DOHH2 (cell line): ENCODE measurements around the gene KCNV2.

ENCODE experiments used
- EZH2phosphoT487 ChIP-seq: fragments of 200-600 bp; sonication (generic); IDR thresholded peaks from 2 replicates; pipeline ENCODE4 v1.6.1; 2017; ENCODE audit warnings: borderline replicate concordance, mild to moderate bottlenecking, antibody characterized with exemption, low read length, moderate library complexity, mixed read lengths
- TF ChIP-seq, protein P1 (sequence below): fragments of 200-600 bp; sonication (generic); IDR thresholded peaks from one replicate; pipeline ENCODE4 v1.5.1; 2014; ENCODE audit warnings: antibody characterized with exemption, mild to moderate bottlenecking, low read depth, low read length; ENCODE audit not compliant: poor library complexity, severe bottlenecking

GRCh38 chr9:2725126-2725525 is 7.8 kb downstream of the KCNV2 start:
- TF ChIP-seq, protein P1, sequence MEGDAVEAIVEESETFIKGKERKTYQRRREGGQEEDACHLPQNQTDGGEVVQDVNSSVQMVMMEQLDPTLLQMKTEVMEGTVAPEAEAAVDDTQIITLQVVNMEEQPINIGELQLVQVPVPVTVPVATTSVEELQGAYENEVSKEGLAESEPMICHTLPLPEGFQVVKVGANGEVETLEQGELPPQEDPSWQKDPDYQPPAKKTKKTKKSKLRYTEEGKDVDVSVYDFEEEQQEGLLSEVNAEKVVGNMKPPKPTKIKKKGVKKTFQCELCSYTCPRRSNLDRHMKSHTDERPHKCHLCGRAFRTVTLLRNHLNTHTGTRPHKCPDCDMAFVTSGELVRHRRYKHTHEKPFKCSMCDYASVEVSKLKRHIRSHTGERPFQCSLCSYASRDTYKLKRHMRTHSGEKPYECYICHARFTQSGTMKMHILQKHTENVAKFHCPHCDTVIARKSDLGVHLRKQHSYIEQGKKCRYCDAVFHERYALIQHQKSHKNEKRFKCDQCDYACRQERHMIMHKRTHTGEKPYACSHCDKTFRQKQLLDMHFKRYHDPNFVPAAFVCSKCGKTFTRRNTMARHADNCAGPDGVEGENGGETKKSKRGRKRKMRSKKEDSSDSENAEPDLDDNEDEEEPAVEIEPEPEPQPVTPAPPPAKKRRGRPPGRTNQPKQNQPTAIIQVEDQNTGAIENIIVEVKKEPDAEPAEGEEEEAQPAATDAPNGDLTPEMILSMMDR, result no peak
- TF ChIP-seq EZH2phosphoT487, result no peak
